ACHN (cell line): Measurements from ENCODE around the gene CAPN9.
"Not testable (repeated sequence)": the region's sequence is repeated elsewhere in the genome, so short reads cannot be mapped to it uniquely, and the experiment has no call there.

Experiments used
- DNase-seq: peaks from one replicate; pipeline ENCODE4 v3.0.0-alpha.2; 2015
- in situ Hi-C: cut with HindIII; loops from 2 replicates; pipeline ENCODE4 v1.10.0; 2017; ENCODE audit warnings: low sequenced_read_pairs, low pct_ligation_motif_present, low pct_unique_long_range_greater_than_20kb

Gene CAPN9

GRCh38 chr1:230827801-230828200 lies 80.6 kb downstream of the CAPN9 start:
- no peak for DNase-seq
- in situ Hi-C loops: no loop called here

- in situ Hi-C loops: no loop called here
- no peak for DNase-seq
Measured at GRCh38 chr1:230828421-230828820, 81.2 kb downstream of the CAPN9 start.

- DNase-seq: no peak
- in situ Hi-C loops: no loop called here
Measured at GRCh38 chr1:230831771-230832170, 84.6 kb downstream of the CAPN9 start.

GRCh38 chr1:230832476-230832875 lies 85.3 kb downstream of the CAPN9 start:
- in situ Hi-C loops: no loop called here
- DNase-seq: no peak

GRCh38 chr1:230833511-230833910 lies 86.3 kb downstream of the CAPN9 start:
- in situ Hi-C loops: no loop called here
- DNase-seq: no peak

- in situ Hi-C loops: no loop called here
- DNase-seq: no peak
Measured at GRCh38 chr1:230834292-230834691, 87.1 kb downstream of the CAPN9 start.

- in situ Hi-C loops: no loop called here
Measured at GRCh38 chr1:230836347-230836746, 89.2 kb downstream of the CAPN9 start.

GRCh38 chr1:230836793-230837192 lies 89.6 kb downstream of the CAPN9 start:
- in situ Hi-C loops: no loop called here
- no peak for DNase-seq

More at GRCh38 chr1:230836347-230836746, 89.2 kb downstream of the CAPN9 start:
- DNase-seq: no peak

- DNase-seq: no peak
- in situ Hi-C loops: no loop called here
Measured at GRCh38 chr1:230839173-230839572, 92.0 kb downstream of the CAPN9 start.

GRCh38 chr1:230842801-230843200 lies 95.6 kb downstream of the CAPN9 start:
- in situ Hi-C loops: no loop called here

GRCh38 chr1:230843503-230844309 lies 96.5 kb downstream of the CAPN9 start:
- DNase-seq: no peak
- in situ Hi-C loops: no loop called here

More at GRCh38 chr1:230842801-230843200, 95.6 kb downstream of the CAPN9 start:
- DNase-seq: no peak

- no peak for DNase-seq
- in situ Hi-C loops: no loop called here
Measured at GRCh38 chr1:230844561-230844960, 97.4 kb downstream of the CAPN9 start.

- in situ Hi-C loops, DNase-seq: not testable (repeated sequence)
Measured at GRCh38 chr1:230845184-230845583, 98.0 kb downstream of the CAPN9 start.

- in situ Hi-C loops: no loop called here
Measured at GRCh38 chr1:230848235-230848634, 101.0 kb downstream of the CAPN9 start.

GRCh38 chr1:230849451-230850224 lies 102.5 kb downstream of the CAPN9 start:
- in situ Hi-C loops: no loop called here
- peak; percentile 78 for DNase-seq

More at GRCh38 chr1:230848235-230848634, 101.0 kb downstream of the CAPN9 start:
- no peak for DNase-seq

GRCh38 chr1:230850547-230850946 lies 103.4 kb downstream of the CAPN9 start:
- in situ Hi-C loops: no loop called here
- DNase-seq: no peak

GRCh38 chr1:230851291-230851691 lies 104.1 kb downstream of the CAPN9 start:
- DNase-seq: no peak
- in situ Hi-C loops: no loop called here
